Body of pancreas (tissue), 4 donors: ENCODE data around the gene DYDC1.

Experiments
- CTCF ChIP-seq, 7 experiments: fragments of 450-650 bp in 4 of 7; fragments of 200-600 bp in 3 of 7; sonication (generic) in 3 of 7; IDR thresholded peaks; one replicate each; pipeline ENCODE4 v1.5.1; 2016 to 2019; ENCODE audit warnings: antibody characterized with exemption in 7 of 7
- POLR2A ChIP-seq, 3 donors: fragments of 450-650 bp; IDR thresholded peaks; one replicate each; pipeline ENCODE4 v1.6.1; 2016; ENCODE audit warnings: antibody characterized with exemption in 3 of 3, mild to moderate bottlenecking in 2 of 3

- TF ChIP-seq POLR2A (IDR thresholded peaks at IDR 0.05): no peak
- TF ChIP-seq CTCF (IDR thresholded peaks at IDR 0.05): no peak
These were observed 59.6 kb downstream of the DYDC1 start for GRCh38 chr10:80296942-80297341.
